ENCODE data around the gene STAB1.

DNA sequence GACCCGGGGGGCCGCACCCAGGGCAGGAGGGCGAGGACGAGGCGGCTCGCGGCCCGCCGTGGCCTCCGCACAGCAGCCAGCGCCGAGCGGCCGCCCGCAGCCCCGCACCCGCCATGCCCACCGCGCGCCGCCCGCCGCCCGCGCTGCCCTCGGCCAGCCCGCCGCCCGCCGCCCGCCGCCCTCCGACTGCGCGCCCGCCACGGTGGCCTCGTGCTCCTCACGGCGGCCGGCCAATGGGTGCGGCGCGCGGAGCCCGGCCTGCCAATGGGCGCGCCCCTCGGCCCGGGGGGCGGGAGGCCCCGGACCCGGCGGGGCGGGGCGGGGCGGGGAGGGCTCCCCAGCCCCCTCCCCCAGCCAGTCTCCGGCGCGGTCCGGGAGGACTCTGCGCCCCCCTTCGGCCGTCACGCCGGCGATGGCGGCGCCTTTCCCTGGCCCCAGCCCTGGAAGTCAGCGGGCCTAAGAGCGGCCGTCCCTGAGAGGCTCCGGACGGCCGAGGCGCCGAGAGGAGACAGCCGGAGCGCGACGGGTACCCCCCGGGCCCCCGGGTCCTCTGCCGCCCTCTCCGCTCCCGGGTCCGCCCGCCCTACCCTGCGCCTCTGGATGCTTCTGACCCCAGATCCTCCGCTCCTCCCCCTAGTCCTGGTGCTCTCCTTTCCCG, 38.6 kb downstream of the STAB1 start, which contains the start of gene NT5DC2:
- TF ChIP-seq, protein P1, sequence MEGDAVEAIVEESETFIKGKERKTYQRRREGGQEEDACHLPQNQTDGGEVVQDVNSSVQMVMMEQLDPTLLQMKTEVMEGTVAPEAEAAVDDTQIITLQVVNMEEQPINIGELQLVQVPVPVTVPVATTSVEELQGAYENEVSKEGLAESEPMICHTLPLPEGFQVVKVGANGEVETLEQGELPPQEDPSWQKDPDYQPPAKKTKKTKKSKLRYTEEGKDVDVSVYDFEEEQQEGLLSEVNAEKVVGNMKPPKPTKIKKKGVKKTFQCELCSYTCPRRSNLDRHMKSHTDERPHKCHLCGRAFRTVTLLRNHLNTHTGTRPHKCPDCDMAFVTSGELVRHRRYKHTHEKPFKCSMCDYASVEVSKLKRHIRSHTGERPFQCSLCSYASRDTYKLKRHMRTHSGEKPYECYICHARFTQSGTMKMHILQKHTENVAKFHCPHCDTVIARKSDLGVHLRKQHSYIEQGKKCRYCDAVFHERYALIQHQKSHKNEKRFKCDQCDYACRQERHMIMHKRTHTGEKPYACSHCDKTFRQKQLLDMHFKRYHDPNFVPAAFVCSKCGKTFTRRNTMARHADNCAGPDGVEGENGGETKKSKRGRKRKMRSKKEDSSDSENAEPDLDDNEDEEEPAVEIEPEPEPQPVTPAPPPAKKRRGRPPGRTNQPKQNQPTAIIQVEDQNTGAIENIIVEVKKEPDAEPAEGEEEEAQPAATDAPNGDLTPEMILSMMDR (IDR thresholded peaks at IDR 0.05): peak in 1 of 6 experiments; percentile 13
- TF ChIP-seq POLR2AphosphoS5 (IDR thresholded peaks at IDR 0.05) (no peak), POLR2A (IDR thresholded peaks at IDR 0.05) (no peak), EP300 (IDR thresholded peaks at IDR 0.05) (no peak)
